ENCODE data around the gene PRRX1.

- TF ChIP-seq ZNF24 (tag by site-specific recombination; IDR thresholded peaks at IDR 0.05) (no peak), ZNF747 (tag by site-specific recombination; IDR thresholded peaks at IDR 0.05) (no peak), CTCF (tag by site-specific recombination; IDR thresholded peaks at IDR 0.05) (no peak), ZNF121 (tag by site-specific recombination; IDR thresholded peaks at IDR 0.05) (no peak), ZBTB49 (tag by site-specific recombination; IDR thresholded peaks at IDR 0.05; ENCODE audit: low read depth) (no peak), GLIS2 (tag by site-specific recombination; IDR thresholded peaks at IDR 0.05) (no peak), ZNF549 (tag by site-specific recombination; IDR thresholded peaks at IDR 0.05) (no peak), ZNF239 (tag by site-specific recombination; IDR thresholded peaks at IDR 0.05) (no peak), SP2 (tag by site-specific recombination; IDR thresholded peaks at IDR 0.05) (no peak), TSHZ1 (tag by site-specific recombination; IDR thresholded peaks at IDR 0.05; ENCODE audit: borderline replicate concordance) (no peak)
Measured at GRCh38 chr1:170707117-170707516, 43.2 kb downstream of the PRRX1 start.
